CD14-positive monocyte (primary cell): ENCODE data around the gene ARL4A. TPM values are rescaled to one million over a fixed set of nuclear protein-coding genes. Genes with fewer than 3 reads are reported as not detected.

ENCODE experiments used
- DNase-seq, 3 donors: peaks; one replicate each; pipeline ENCODE4 v3.0.0-alpha.2; 2011 to 2022
- H2AFZ ChIP-seq: 2 replicates; pipeline ENCODE4 v1.6.0; 2012; ENCODE audit warnings: mild to moderate bottlenecking, low read depth, low read length, inconsistent platforms; ENCODE audit not compliant: insufficient read depth, poor library complexity, severe bottlenecking
- H3K27ac ChIP-seq, 2 donors: 1 replicate in 1 of 2; 2 replicates in 1 of 2; pipeline ENCODE4 v1.5.1; 2012 to 2013; ENCODE audit warnings: low read length in 2 of 2, control low read depth in 1 of 2, inconsistent platforms in 1 of 2, low read depth in 1 of 2, mild to moderate bottlenecking in 1 of 2
- H3K27me3 ChIP-seq, 2 donors: one replicate each; pipeline versions ENCODE4 v1.6.0 to v1.6.1; 2011 to 2013; ENCODE audit warnings: low read length in 2 of 2; ENCODE audit not compliant: control insufficient read depth in 2 of 2, insufficient read depth in 2 of 2
- H3K36me3 ChIP-seq, 2 donors: replicated peaks in 1 of 2; 1 replicate in 1 of 2; 2 replicates in 1 of 2; pipeline versions ENCODE4 v1.5.1 to v1.6.1; 2012 to 2013; ENCODE audit warnings: low read length in 2 of 2, control low read depth in 1 of 2, inconsistent platforms in 1 of 2, mild to moderate bottlenecking in 1 of 2; ENCODE audit not compliant: insufficient read depth in 2 of 2, control insufficient read depth in 1 of 2
- H3K4me1 ChIP-seq, 2 donors: 1 replicate in 1 of 2; 2 replicates in 1 of 2; pipeline versions ENCODE4 v1.5.1 to v1.6.1; 2012 to 2013; ENCODE audit warnings: low read length in 2 of 2, control low read depth in 1 of 2, inconsistent platforms in 1 of 2, mild to moderate bottlenecking in 1 of 2, moderate library complexity in 1 of 2; ENCODE audit not compliant: insufficient read depth in 2 of 2, control insufficient read depth in 1 of 2
- H3K4me2 ChIP-seq: replicated peaks from 2 replicates; pipeline ENCODE3; 2012; ENCODE audit warnings: low read length, moderate library complexity, mild to moderate bottlenecking; ENCODE audit not compliant: poor library complexity, severe bottlenecking; ENCODE audit errors: extremely low read depth
- H3K4me3 ChIP-seq, 3 experiments: fragments of 200-600 bp in 1 of 3; sonication (generic) in 1 of 3; replicated peaks in 1 of 3; 1 replicate in 2 of 3; 2 replicates in 1 of 3; pipeline ENCODE4 v1.5.1; 2011 to 2013; ENCODE audit warnings: low read length in 3 of 3, mild to moderate bottlenecking in 3 of 3, control low read depth in 2 of 3, low read depth in 2 of 3, inconsistent platforms in 1 of 3, moderate library complexity in 1 of 3
- H3K79me2 ChIP-seq: 2 replicates; pipeline ENCODE4 v1.6.0; 2012; ENCODE audit warnings: mild to moderate bottlenecking, control low read depth, inconsistent platforms, low read length, moderate library complexity; ENCODE audit not compliant: insufficient read depth
- H3K9ac ChIP-seq: 2 replicates; pipeline ENCODE4 v1.6.0; 2017; ENCODE audit warnings: low read length, mild to moderate bottlenecking; ENCODE audit not compliant: insufficient read depth, poor library complexity, severe bottlenecking
- H3K9me3 ChIP-seq, 2 donors: replicated peaks in 1 of 2; 1 replicate in 1 of 2; 2 replicates in 1 of 2; pipeline versions ENCODE4 v1.5.1 to v1.6.1; 2012 to 2013; ENCODE audit warnings: low read length in 2 of 2, control low read depth in 1 of 2; ENCODE audit not compliant: control insufficient read depth in 1 of 2, insufficient read depth in 1 of 2
- H4K20me1 ChIP-seq: 2 replicates; pipeline ENCODE4 v1.6.0; 2012; ENCODE audit warnings: mild to moderate bottlenecking, low read length, control low read depth, moderate library complexity; ENCODE audit not compliant: insufficient read depth
- H3K27ac Mint-ChIP-seq, 7 donors: one replicate each; pipeline ENCODE4 v1.8.0; 2020; ENCODE audit warnings: mild to moderate bottlenecking in 7 of 7, mixed read lengths in 7 of 7, moderate library complexity in 6 of 7, inconsistent platforms in 2 of 7
- H3K27me3 Mint-ChIP-seq, 3 donors: one replicate each; pipeline ENCODE4 v1.8.0; 2021 to 2022; ENCODE audit warnings: low read depth in 3 of 3, mild to moderate bottlenecking in 3 of 3, mixed read lengths in 3 of 3, moderate library complexity in 3 of 3, inconsistent platforms in 1 of 3
- H3K36me3 Mint-ChIP-seq, 2 donors: one replicate each; pipeline ENCODE4 v1.8.0; 2020; ENCODE audit warnings: mixed read lengths in 2 of 2, inconsistent platforms in 1 of 2, mild to moderate bottlenecking in 1 of 2
- H3K4me1 Mint-ChIP-seq: one replicate; pipeline ENCODE4 v1.8.0; 2020; ENCODE audit warnings: mild to moderate bottlenecking, mixed read lengths
- H3K4me3 Mint-ChIP-seq, 2 donors: one replicate each; pipeline ENCODE4 v1.8.0; 2020; ENCODE audit warnings: mild to moderate bottlenecking in 2 of 2, mixed read lengths in 2 of 2, moderate library complexity in 1 of 2
- H3K9me3 Mint-ChIP-seq, 7 donors: one replicate each; pipeline ENCODE4 v1.8.0; 2020 to 2022; ENCODE audit warnings: mixed read lengths in 7 of 7, mild to moderate bottlenecking in 6 of 7, moderate library complexity in 6 of 7, inconsistent platforms in 2 of 7
- WGBS: methylation state at CpG from one replicate; pipeline ENCODE4 v1.1.5; 2013; ENCODE audit warnings: missing lambda C conversion rate; ENCODE audit not compliant: insufficient coverage; 5-methylcytosine and 5-hydroxymethylcytosine counted together
- intact Hi-C, 2 donors: fragments of 100-400 bp; cut with micrococcal nuclease; formaldehyde crosslinking; loops; one replicate each; pipeline versions ENCODE4 v1.15.0 to v1.15.1; 2023
- polyA plus RNA-seq, 3 donors: library from polyadenylated mRNA; depleted of rRNA in 1 of 3; unstranded in 2 of 3; stranded (reverse) in 1 of 3; fragments of 300-500 nt in 2 of 3; fragments of >200 nt in 1 of 3; fragmentation: Illumina TruSeq in 2 of 3; gene quantifications; 1 replicate in 2 of 3; 2 replicates in 1 of 3; pipeline ENCODE4 v1.2.3, GENCODE V29; 2012 to 2021
- TF ChIP-seq, protein P1 (sequence below): fragments of 200-600 bp; IDR thresholded peaks from one replicate; pipeline ENCODE4 v1.8.0; 2022; ENCODE audit warnings: antibody characterized with exemption, mild to moderate bottlenecking

The ARL4A gene
- polyA plus RNA-seq, 3 donors: 60.3 to 125 (median 69.3) TPM

GRCh38 chr7:12737373-12737772 is 49.9 kb downstream of the ARL4A start:
- no peaks in the 10 kb centered on the region for H3K36me3 Mint-ChIP-seq
- H3K4me1 Mint-ChIP-seq: peaks cover 3% of the 10 kb centered on the region
- Histone ChIP-seq H3K27me3 (no peaks in the 10 kb centered on the region), H3K27ac (no peak overlapping the region), H3K4me3 (no peak overlapping the region), H3K36me3 (no peaks in the 10 kb centered on the region), H3K79me2 (no peaks in the 10 kb centered on the region), H4K20me1 (no peaks in the 10 kb centered on the region), H3K9ac (no peak overlapping the region), H3K4me2 (no peak overlapping the region), H2AFZ (no peak overlapping the region), H3K4me1 (no peaks in the 10 kb centered on the region), H3K9me3 (no peaks in the 10 kb centered on the region)
- TF ChIP-seq, protein P1, sequence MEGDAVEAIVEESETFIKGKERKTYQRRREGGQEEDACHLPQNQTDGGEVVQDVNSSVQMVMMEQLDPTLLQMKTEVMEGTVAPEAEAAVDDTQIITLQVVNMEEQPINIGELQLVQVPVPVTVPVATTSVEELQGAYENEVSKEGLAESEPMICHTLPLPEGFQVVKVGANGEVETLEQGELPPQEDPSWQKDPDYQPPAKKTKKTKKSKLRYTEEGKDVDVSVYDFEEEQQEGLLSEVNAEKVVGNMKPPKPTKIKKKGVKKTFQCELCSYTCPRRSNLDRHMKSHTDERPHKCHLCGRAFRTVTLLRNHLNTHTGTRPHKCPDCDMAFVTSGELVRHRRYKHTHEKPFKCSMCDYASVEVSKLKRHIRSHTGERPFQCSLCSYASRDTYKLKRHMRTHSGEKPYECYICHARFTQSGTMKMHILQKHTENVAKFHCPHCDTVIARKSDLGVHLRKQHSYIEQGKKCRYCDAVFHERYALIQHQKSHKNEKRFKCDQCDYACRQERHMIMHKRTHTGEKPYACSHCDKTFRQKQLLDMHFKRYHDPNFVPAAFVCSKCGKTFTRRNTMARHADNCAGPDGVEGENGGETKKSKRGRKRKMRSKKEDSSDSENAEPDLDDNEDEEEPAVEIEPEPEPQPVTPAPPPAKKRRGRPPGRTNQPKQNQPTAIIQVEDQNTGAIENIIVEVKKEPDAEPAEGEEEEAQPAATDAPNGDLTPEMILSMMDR: no peak
- DNase-seq: no peak
- no peaks in the 10 kb centered on the region for H3K9me3 Mint-ChIP-seq
- H3K27ac Mint-ChIP-seq: no peak overlapping the region
- intact Hi-C loops: no loop called here
- H3K27me3 Mint-ChIP-seq: peaks cover 0 to 1% (median 0%) of the 10 kb centered on the region in 3 donors
- H3K4me3 Mint-ChIP-seq: no peak overlapping the region
- 100% methylated on average over 1 of the region's 1 CpG for WGBS

DNA sequence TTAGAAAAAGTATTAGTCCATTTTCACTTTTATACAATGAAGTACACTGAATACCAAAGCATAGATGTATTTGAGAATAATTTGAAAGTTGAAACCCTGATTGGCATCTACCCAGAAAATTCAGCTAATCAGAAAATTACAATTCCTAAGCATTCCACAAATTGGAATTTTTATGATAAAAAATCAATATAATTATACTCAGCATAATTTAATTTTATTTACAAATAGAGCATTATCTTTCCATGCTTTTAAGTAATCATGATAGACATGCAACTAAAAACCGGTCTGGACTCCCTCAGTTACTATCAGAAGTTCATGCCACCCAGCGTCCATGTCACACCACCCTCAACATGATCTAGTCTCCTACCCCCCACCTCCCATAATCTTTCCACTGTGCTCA is 50.4 kb downstream of the ARL4A start:
- Histone ChIP-seq H3K9ac (no peak overlapping the region), H3K36me3 (no peaks in the 10 kb centered on the region), H3K27me3 (no peaks in the 10 kb centered on the region), H3K27ac (no peak overlapping the region), H3K4me1 (no peaks in the 10 kb centered on the region), H3K9me3 (no peaks in the 10 kb centered on the region), H3K4me2 (no peak overlapping the region), H2AFZ (no peak overlapping the region), H3K79me2 (no peaks in the 10 kb centered on the region), H3K4me3 (no peak overlapping the region), H4K20me1 (no peaks in the 10 kb centered on the region)
- DNase-seq: no peak
- WGBS: 94% methylated on average over 2 of the region's 2 CpGs
- intact Hi-C loops: no loop called here
- Mint-ChIP-seq H3K27ac (no peak overlapping the region), H3K27me3 (peaks cover 0 to 1% (median 0%) of the 10 kb centered on the region in 3 donors), H3K9me3 (no peaks in the 10 kb centered on the region), H3K36me3 (no peaks in the 10 kb centered on the region), H3K4me3 (no peak overlapping the region), H3K4me1 (peaks cover 3% of the 10 kb centered on the region)
- TF ChIP-seq, protein P1: no peak
